Measurements from ENCODE around the gene STXBP4.

- TF ChIP-seq CTCF (conservative IDR thresholded peaks at IDR 0.05; ENCODE audit: low read depth in 2 of 2) (no peak), POLR2AphosphoS5 (IDR thresholded peaks at IDR 0.05; ENCODE audit: low read depth) (no peak), EZH2 (IDR thresholded peaks at IDR 0.05; ENCODE audit: low read depth, unreplicated experiment) (no peak), ZNF331 (CRISPR knock-in tag; IDR thresholded peaks at IDR 0.05; ENCODE audit: low read depth) (no peak), CREB1 (CRISPR knock-in tag; IDR thresholded peaks at IDR 0.05; ENCODE audit: low read depth) (no peak), REST (IDR thresholded peaks at IDR 0.05; ENCODE audit: unreplicated experiment) (no peak)
Observed at GRCh38 chr17:55162556-55162946, 194.0 kb downstream of the STXBP4 start.
